C4-2B (cell line): Measurements from ENCODE around the gene SLITRK1.

ENCODE experiments used
- H3K27ac ChIP-seq: fragments of 450-650 bp; 2 replicates; pipeline ENCODE4 v1.5.1; 2017
- CTCF ChIP-seq: fragments of 450-650 bp; conservative IDR thresholded peaks from 2 replicates; pipeline ENCODE4 v1.5.1; 2017; ENCODE audit warnings: mild to moderate bottlenecking
- ZFX ChIP-seq: fragments of 450-650 bp; IDR thresholded peaks from 2 replicates; pipeline ENCODE4 v1.6.1; 2017

The SLITRK1 gene

DNA sequence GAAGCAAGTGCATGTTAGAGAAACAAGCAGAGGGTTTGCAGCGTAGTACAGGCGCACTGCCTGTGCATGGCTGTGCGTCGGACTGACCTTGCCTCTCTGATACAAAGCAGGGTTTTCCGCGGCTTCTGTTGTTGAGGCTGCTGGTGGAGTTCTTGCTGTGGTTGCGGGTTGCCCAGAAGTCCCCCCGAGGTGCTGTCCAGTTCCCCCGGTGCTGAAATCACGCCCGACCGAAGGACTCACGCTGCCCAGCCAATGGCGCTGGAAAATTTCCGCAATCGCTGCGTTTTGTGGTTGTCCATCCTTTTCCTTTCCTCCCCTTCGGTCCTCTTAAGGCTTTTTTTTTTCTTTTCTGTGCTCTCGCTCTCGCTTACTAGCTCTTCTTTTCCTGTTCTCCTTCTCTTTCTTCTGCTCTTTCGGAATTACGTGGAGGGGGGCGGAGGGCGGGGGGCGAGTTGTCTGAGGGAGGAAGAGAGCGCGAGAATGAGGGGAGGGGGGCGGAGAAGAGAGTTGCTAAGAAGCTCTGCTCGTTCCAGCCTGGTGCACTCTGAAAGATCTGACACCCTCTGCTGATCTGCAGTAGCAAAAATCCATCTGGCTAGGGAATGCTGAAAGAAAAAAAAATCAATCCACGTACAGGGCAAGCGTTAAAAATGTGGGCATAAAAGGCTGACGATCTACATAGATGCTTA is at the start of gene SLITRK1:
SLITRK1 (minus strand) TSS at position 558 of the 689 bp plus-strand sequence. CDS start 967 bp downstream, outside the sequence.
- H3K27ac ChIP-seq, result no peak within 1 kb of the TSS
- TF ChIP-seq ZFX (no peak), CTCF (no peak)

- TF ChIP-seq CTCF (no peak), ZFX (no peak)
- H3K27ac ChIP-seq, result no peak overlapping the region
Observed at GRCh38 chr13:83929157-83929556, 46.9 kb upstream of the SLITRK1 start.

- TF ChIP-seq CTCF, result no peak
- TF ChIP-seq ZFX, result no peak
- H3K27ac ChIP-seq, result no peak overlapping the region
Observed at GRCh38 chr13:83919775-83920174, 37.5 kb upstream of the SLITRK1 start.

DNA sequence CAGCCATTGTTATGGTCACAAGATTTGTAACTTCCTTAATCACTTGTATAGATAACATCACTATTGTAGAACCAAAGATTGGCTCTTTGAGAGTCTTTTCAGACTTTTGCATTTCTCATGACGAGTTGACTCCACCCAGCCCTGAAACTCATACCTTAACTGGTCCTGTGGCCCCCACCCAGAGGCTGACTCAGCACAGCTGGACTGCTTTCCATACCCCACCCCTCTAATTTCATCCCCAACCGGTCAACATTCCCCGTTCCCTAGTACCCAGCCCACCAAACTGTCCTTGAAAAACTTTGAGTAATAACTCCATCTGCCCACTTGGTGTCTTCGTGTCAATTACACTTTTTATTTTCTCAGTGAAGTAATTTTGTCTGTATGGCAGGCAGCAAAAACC is 32.1 kb upstream of the SLITRK1 start:
- TF ChIP-seq CTCF (no peak), ZFX (no peak)
- no peak overlapping the region for H3K27ac ChIP-seq

DNA sequence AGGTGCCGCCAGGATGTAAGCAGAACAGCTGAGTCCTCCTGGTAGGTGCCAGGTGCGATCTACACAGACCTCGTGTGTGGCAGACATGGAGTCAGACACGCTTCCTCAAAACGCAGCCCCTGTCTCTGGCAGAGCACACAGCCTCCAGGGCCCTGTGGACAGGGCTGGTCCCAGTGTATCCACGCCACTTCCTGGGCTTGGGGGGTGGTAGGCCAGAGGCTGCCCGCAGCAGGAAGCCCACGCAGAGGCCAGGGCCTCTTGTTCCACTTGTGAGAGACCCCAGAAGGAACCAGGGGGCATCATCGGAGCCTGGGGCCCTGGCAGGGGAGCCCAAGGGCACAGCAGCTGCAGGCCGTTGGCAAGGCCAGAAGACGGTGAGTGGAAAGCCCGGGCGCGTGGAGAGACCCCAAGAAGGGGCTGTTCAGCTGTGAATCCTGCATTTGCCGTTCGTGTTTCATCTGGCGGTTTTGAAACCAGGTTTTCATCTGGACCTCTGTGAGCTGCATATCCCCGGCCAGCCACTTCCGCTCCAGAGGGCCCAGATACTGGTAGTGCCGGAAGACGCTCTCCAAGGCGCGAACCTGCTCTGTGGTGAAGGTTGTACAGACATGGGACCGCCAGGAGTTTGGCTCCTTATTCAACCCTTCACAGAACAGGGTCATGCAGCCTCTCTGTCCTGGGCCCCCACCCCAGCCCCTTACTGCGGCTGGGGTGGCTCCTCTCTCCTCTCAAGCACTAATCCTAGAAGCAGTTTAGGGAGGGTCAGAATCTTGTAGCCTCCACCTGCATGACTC is 25.1 kb upstream of the SLITRK1 start:
- H3K27ac ChIP-seq, result no peak overlapping the region
- no peak for TF ChIP-seq ZFX
- no peak for TF ChIP-seq CTCF

GRCh38 chr13:83906240-83906820 is 24.1 kb upstream of the SLITRK1 start:
- TF ChIP-seq ZFX (no peak), CTCF (no peak)
- H3K27ac ChIP-seq, result no peak overlapping the region

- H3K27ac ChIP-seq, result no peak overlapping the region
- TF ChIP-seq CTCF, result no peak
- no peak for TF ChIP-seq ZFX
Observed at GRCh38 chr13:83905641-83906040, 23.4 kb upstream of the SLITRK1 start.
